GM23248 (cell line): ENCODE results near the gene WARS2. TPM values are rescaled to one million over a fixed set of nuclear protein-coding genes. Genes with fewer than 3 reads are reported as not detected.
A peak's percentile ranks its signal among the peaks of the same experiment; 100 is the strongest.

Source experiments
- DNase-seq: peaks from one replicate; pipeline ENCODE4 v3.0.0-alpha.2; 2015
- H2AFZ ChIP-seq: fragments of 200-600 bp; sonication (generic); 2 replicates; pipeline ENCODE4 v1.6.1; 2016; ENCODE audit warnings: antibody characterized with exemption
- H3F3A ChIP-seq: fragments of 200-600 bp; sonication (generic); 2 replicates; pipeline ENCODE4 v1.6.1; 2016; ENCODE audit warnings: mild to moderate bottlenecking, antibody characterized with exemption, mixed run types; ENCODE audit not compliant: insufficient read depth
- H3K27ac ChIP-seq: fragments of 200-600 bp; sonication (generic); 2 replicates; pipeline ENCODE4 v1.5.1; 2016; ENCODE audit warnings: mild to moderate bottlenecking
- H3K27me3 ChIP-seq: fragments of 200-600 bp; sonication (generic); replicated peaks from 2 replicates; pipeline ENCODE4 v1.6.1; 2016; ENCODE audit warnings: mild to moderate bottlenecking; ENCODE audit not compliant: insufficient read depth
- H3K36me3 ChIP-seq: fragments of 200-600 bp; sonication (generic); 2 replicates; pipeline ENCODE4 v1.6.1; 2016; ENCODE audit warnings: low read depth, mild to moderate bottlenecking
- H3K4me1 ChIP-seq: fragments of 200-600 bp; sonication (generic); 2 replicates; pipeline ENCODE4 v1.6.1; 2016; ENCODE audit warnings: mild to moderate bottlenecking; ENCODE audit not compliant: insufficient read depth
- H3K4me2 ChIP-seq: fragments of 200-600 bp; sonication (generic); one replicate; pipeline ENCODE4 v1.6.1; 2016; ENCODE audit warnings: mild to moderate bottlenecking; ENCODE audit not compliant: unreplicated experiment
- H3K4me3 ChIP-seq: fragments of 200-600 bp; sonication (generic); 2 replicates; pipeline ENCODE4 v1.5.1; 2016; ENCODE audit warnings: mild to moderate bottlenecking
- H3K79me2 ChIP-seq: fragments of 200-600 bp; sonication (generic); 2 replicates; pipeline ENCODE4 v1.6.1; 2016; ENCODE audit warnings: mild to moderate bottlenecking; ENCODE audit not compliant: insufficient read depth
- H3K9ac ChIP-seq: fragments of 200-600 bp; sonication (generic); 2 replicates; pipeline ENCODE4 v1.6.1; 2016; ENCODE audit warnings: mild to moderate bottlenecking
- H3K9me2 ChIP-seq: fragments of 200-600 bp; sonication (generic); 2 replicates; pipeline ENCODE4 v1.6.1; 2016; ENCODE audit warnings: mixed run types, mild to moderate bottlenecking, moderate library complexity; ENCODE audit not compliant: insufficient read depth
- H3K9me3 ChIP-seq: fragments of 200-600 bp; sonication (generic); one replicate; pipeline ENCODE4 v1.6.1; 2017; ENCODE audit warnings: low read depth
- H4K20me1 ChIP-seq: fragments of 200-600 bp; sonication (generic); 2 replicates; pipeline ENCODE4 v1.6.0; 2016; ENCODE audit not compliant: insufficient read depth
- EZH2 ChIP-seq: fragments of 200-600 bp; sonication (generic); IDR thresholded peaks from 2 replicates; pipeline ENCODE4 v1.6.1; 2018; ENCODE audit warnings: antibody characterized with exemption, mild to moderate bottlenecking; ENCODE audit not compliant: insufficient read depth, poor library complexity, severe bottlenecking
- EZH2phosphoT487 ChIP-seq: fragments of 200-600 bp; sonication (generic); IDR thresholded peaks from 2 replicates; pipeline ENCODE4 v1.6.1; 2018; ENCODE audit warnings: antibody characterized with exemption, moderate library complexity, mild to moderate bottlenecking, low read depth; ENCODE audit not compliant: insufficient read depth
- WGBS, 2 experiments: methylation state at CpG; one replicate each; pipeline ENCODE4 v1.1.6; 2015 to 2017; ENCODE audit warnings: low lambda C conversion rate in 2 of 2, low coverage in 1 of 2; ENCODE audit errors: missing lambda C conversion rate in 2 of 2; 5-methylcytosine and 5-hydroxymethylcytosine counted together
- in situ Hi-C: fragments of 300-500 bp; cut with MboI; formaldehyde crosslinking; loops from 2 replicates; pipeline ENCODE4 v1.15.0; 2020
- polyA plus RNA-seq: library from polyadenylated mRNA; unstranded; fragments of >200 nt; fragmentation: Nextera tagmentation; extraction: Ambion mirVana; gene quantifications from 2 replicates; pipeline ENCODE4 v1.2.1, GENCODE V29; 2016
- total RNA-seq: library from RNA; depleted of rRNA; stranded (reverse); fragments of >200 nt; shearing (Covaris generic); gene quantifications from 2 replicates; pipeline ENCODE4 v1.2.3, GENCODE V29; 2014

WARS2 gene
- total and polyA plus RNA-seq, 2 experiments from 2014 or later: 7.9 to 13.8 TPM

DNA sequence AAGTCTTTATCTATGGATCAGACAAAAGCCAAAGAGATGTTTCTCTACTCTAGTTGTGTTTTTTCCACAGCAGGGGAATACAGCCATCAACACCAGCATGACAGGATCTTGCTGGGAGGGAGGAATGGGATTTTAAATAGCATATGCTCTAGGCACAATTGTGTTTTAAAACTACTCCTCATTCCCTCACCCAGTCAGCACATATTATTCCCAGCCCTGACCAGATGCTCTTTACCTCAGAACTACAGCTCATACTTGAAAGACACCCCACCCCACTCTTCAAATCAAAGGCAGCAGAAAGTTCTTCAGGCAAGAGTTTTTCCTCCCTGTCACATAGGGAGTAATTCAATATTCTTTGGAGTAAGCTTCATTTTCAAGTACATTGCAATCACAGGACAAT lies 106.1 kb downstream of the WARS2 start:
- no peak overlapping the region for H3K27ac ChIP-seq
- H3K4me1 ChIP-seq: no peaks in the 10 kb centered on the region
- in situ Hi-C loops: no loop called here
- no peak overlapping the region for H3K4me3 ChIP-seq
- no peaks in the 10 kb centered on the region for H3K36me3 ChIP-seq
- H3F3A ChIP-seq: no peaks in the 10 kb centered on the region
- H3K4me2 ChIP-seq: no peak overlapping the region
- H3K9me2 ChIP-seq: no peaks in the 10 kb centered on the region
- no peaks in the 10 kb centered on the region for H3K9me3 ChIP-seq
- no peak for DNase-seq
- no peak overlapping the region for H2AFZ ChIP-seq
- no peaks in the 10 kb centered on the region for H3K27me3 ChIP-seq
- H3K79me2 ChIP-seq: no peaks in the 10 kb centered on the region
- no peaks in the 10 kb centered on the region for H4K20me1 ChIP-seq
- no peak for TF ChIP-seq EZH2
- no peak for TF ChIP-seq EZH2phosphoT487
- H3K9ac ChIP-seq: no peak overlapping the region

DNA sequence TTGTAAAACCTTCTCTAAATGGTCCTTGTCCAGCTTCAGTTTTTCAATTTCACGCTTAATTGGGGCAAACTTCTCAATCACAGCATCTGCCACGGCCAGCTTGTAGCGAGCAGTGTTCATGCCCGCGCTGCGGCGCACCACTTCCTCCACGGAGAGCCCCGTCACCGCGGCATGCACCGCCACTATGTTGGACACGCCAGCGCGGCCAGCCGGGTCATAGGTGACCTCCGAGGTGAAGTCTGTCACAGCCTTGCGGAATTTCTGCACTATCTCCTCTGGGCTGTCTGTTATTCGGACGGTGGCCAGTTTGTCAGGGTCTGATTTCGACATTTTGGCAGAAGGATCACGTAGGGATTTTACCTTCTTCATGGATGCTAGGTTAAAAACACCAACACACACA lies 107.5 kb downstream of the WARS2 start:
- Histone ChIP-seq H3F3A (peaks cover 3% of the 10 kb centered on the region; the same call in 1 of the 2 replicates), H3K4me3 (no peak overlapping the region), H3K4me2 (no peak overlapping the region), H3K27ac (no peak overlapping the region), H3K79me2 (no peaks in the 10 kb centered on the region), H3K36me3 (no peaks in the 10 kb centered on the region), H3K9ac (no peak overlapping the region), H3K9me2 (no peaks in the 10 kb centered on the region), H4K20me1 (no peaks in the 10 kb centered on the region), H3K27me3 (no peaks in the 10 kb centered on the region), H3K9me3 (no peaks in the 10 kb centered on the region), H2AFZ (no peak overlapping the region), H3K4me1 (peaks cover 4% of the 10 kb centered on the region)
- 97% methylated on average over 22 of the region's 22 CpGs for WGBS, 2 experiments
- TF ChIP-seq EZH2phosphoT487: no peak
- no peak for TF ChIP-seq EZH2
- in situ Hi-C loops: no loop called here
- DNase-seq: no peak

DNA sequence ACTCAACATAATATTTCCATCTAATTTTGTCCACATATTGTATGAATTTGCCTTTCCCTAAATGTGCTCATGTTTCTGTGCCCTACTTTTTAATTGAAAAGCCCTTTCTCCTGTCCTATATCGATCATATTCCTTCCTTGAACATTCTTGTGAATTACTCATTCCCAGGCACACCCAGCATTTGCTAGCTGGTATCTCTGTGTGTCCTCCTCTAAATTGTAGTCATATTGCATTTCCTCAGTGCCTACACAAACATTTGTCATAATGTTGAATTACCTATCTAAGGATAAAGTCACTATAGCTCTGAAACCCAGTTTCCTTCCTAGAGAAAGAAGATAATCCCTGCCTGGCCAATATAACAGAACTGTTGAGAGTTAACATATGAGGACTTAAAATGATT lies 112.7 kb downstream of the WARS2 start:
- 0 to 12% methylated on average over 1 of the region's 1 CpG for WGBS, 2 experiments
- Histone ChIP-seq H3K4me3 (no peak overlapping the region), H4K20me1 (no peaks in the 10 kb centered on the region), H3K79me2 (no peaks in the 10 kb centered on the region), H3K9me2 (no peaks in the 10 kb centered on the region), H3K9ac (no peak overlapping the region), H3K36me3 (no peaks in the 10 kb centered on the region), H3K9me3 (no peaks in the 10 kb centered on the region), H3F3A (peaks cover 8% of the 10 kb centered on the region; the same call in 1 of the 2 replicates), H3K4me2 (no peak overlapping the region), H3K27ac (no peak overlapping the region), H2AFZ (no peak overlapping the region), H3K4me1 (peaks cover 11% of the 10 kb centered on the region), H3K27me3 (no peaks in the 10 kb centered on the region)
- in situ Hi-C loops: no loop called here
- no peak for TF ChIP-seq EZH2phosphoT487
- no peak for TF ChIP-seq EZH2
- peak; percentile 30 for DNase-seq

DNA sequence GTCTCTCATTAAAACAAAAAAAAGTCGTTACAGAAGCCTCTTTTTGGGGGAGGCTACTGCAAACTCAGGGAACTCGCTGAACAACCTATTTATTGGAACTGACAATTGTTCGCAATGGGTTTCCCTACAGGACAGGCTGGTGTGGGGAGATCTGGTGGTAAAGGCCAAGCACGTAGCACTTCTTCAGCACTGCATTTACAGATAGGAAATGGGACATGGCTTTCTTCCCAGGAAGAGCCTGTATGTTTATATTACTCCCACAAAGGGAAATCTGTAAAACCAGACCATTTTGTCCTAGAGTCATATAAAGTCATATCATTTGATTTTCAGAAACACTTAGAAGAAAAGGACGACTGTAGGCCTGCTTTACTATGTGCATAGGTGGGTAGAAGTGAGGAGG lies 113.5 kb downstream of the WARS2 start:
- in situ Hi-C loops: no loop called here
- Histone ChIP-seq H3K4me1 (peaks cover 11% of the 10 kb centered on the region), H3F3A (peaks cover 8% of the 10 kb centered on the region; the same call in 1 of the 2 replicates), H3K4me2 (no peak overlapping the region), H3K9me3 (no peaks in the 10 kb centered on the region), H3K4me3 (no peak overlapping the region), H3K36me3 (no peaks in the 10 kb centered on the region), H3K9me2 (no peaks in the 10 kb centered on the region), H3K27ac (no peak overlapping the region), H3K27me3 (no peaks in the 10 kb centered on the region), H3K79me2 (no peaks in the 10 kb centered on the region), H3K9ac (no peak overlapping the region), H2AFZ (no peak overlapping the region), H4K20me1 (no peaks in the 10 kb centered on the region)
- 96 to 98% methylated on average over 5 of the region's 5 CpGs for WGBS, 2 experiments
- no peak for DNase-seq
- no peak for TF ChIP-seq EZH2
- TF ChIP-seq EZH2phosphoT487: no peak

DNA sequence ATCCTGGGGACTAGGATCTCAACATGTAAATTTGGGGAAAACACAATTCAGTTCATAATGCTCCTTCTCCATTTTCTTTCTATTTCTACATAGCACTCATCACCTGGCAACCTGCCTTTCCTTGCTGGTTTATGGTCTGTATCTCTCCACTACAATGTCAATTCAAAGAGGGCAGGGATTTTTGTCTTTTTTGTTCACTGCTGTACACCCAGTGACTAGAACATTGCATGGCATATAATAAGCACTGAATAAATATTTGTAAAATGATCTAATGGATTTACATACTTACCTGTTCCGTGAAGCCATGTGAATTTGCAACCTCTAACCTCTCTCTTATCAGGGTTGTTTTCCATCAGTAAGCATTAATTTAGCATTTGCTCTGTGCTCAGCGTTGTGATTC lies 124.9 kb downstream of the WARS2 start:
- Histone ChIP-seq H2AFZ (no peak overlapping the region), H3K9me2 (no peaks in the 10 kb centered on the region), H3K4me2 (no peak overlapping the region), H3K4me3 (no peak overlapping the region), H3K9me3 (no peaks in the 10 kb centered on the region), H3K27me3 (no peaks in the 10 kb centered on the region), H3F3A (0 out of 2 replicates have a peak, but pooled peaks cover under 1% of the 10 kb centered on the region), H3K27ac (no peak overlapping the region), H4K20me1 (no peaks in the 10 kb centered on the region), H3K36me3 (no peaks in the 10 kb centered on the region), H3K79me2 (no peaks in the 10 kb centered on the region), H3K4me1 (0 out of 2 replicates have a peak, but pooled peaks cover under 1% of the 10 kb centered on the region), H3K9ac (no peak overlapping the region)
- DNase-seq: no peak
- 98% methylated on average over 2 of the region's 2 CpGs for WGBS, 2 experiments
- TF ChIP-seq EZH2 (no peak), EZH2phosphoT487 (no peak)
- in situ Hi-C loops: no loop called here
